ENCODE results near the gene ECHDC3.

DNA sequence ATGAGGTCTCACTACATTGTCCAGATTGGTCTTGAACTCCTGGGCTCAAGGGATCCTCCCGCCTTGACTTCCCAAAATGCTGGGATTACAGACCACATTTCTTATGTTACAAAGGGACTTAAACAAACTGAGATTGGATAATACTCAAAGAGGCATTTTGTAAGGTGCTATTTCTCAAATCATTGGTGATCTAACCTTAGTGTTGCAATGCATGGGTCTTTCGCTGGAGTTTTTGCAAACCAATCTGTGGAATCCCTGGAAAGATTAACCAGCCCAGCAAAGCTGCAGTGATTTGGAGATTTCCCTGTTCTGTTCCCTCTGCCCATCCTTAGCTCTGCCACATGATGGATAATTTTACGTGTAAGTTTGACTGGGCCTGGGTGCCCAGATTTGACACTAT is 20.4 kb upstream of the ECHDC3 start:
- TF ChIP-seq, protein P1, sequence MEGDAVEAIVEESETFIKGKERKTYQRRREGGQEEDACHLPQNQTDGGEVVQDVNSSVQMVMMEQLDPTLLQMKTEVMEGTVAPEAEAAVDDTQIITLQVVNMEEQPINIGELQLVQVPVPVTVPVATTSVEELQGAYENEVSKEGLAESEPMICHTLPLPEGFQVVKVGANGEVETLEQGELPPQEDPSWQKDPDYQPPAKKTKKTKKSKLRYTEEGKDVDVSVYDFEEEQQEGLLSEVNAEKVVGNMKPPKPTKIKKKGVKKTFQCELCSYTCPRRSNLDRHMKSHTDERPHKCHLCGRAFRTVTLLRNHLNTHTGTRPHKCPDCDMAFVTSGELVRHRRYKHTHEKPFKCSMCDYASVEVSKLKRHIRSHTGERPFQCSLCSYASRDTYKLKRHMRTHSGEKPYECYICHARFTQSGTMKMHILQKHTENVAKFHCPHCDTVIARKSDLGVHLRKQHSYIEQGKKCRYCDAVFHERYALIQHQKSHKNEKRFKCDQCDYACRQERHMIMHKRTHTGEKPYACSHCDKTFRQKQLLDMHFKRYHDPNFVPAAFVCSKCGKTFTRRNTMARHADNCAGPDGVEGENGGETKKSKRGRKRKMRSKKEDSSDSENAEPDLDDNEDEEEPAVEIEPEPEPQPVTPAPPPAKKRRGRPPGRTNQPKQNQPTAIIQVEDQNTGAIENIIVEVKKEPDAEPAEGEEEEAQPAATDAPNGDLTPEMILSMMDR (conservative IDR thresholded peaks at IDR 0.05; ENCODE audit: low read length), result no peak
- TF ChIP-seq EZH2phosphoT487 (IDR thresholded peaks at IDR 0.05; ENCODE audit: borderline replicate concordance, low read depth, low read length), result no peak
